Body of pancreas (tissue), 4 donors: ENCODE data around the gene ZNF268.

Source experiments
- POLR2A ChIP-seq, 3 donors: fragments of 450-650 bp; IDR thresholded peaks; one replicate each; pipeline ENCODE4 v1.6.1; 2016; ENCODE audit warnings: antibody characterized with exemption in 3 of 3, mild to moderate bottlenecking in 2 of 3
- TF ChIP-seq, protein P1 (sequence below), 7 experiments: fragments of 450-650 bp in 4 of 7; fragments of 200-600 bp in 3 of 7; sonication (generic) in 3 of 7; IDR thresholded peaks; one replicate each; pipeline ENCODE4 v1.5.1; 2016 to 2019; ENCODE audit warnings: antibody characterized with exemption in 7 of 7

DNA sequence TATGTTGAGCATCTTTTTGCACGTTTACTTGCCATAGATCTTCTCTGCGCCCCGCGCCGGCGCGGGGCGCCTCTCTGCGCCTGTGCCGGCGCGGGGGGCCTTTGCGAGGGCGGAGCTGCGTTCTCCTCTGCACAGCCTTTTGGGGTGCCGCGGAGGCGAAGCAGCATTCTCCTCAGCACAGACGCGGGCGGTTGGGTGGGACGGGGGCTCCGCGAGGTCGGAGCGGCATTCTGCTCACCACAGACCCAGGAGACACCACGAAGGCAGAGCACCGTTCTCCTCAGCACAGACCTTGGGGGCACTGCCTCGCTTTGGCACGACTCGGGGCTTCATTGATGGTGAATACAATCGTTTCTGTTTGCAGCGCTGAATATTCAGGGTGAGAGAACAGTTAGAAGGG, 82.9 kb downstream of the ZNF268 start:
- TF ChIP-seq, protein P1, sequence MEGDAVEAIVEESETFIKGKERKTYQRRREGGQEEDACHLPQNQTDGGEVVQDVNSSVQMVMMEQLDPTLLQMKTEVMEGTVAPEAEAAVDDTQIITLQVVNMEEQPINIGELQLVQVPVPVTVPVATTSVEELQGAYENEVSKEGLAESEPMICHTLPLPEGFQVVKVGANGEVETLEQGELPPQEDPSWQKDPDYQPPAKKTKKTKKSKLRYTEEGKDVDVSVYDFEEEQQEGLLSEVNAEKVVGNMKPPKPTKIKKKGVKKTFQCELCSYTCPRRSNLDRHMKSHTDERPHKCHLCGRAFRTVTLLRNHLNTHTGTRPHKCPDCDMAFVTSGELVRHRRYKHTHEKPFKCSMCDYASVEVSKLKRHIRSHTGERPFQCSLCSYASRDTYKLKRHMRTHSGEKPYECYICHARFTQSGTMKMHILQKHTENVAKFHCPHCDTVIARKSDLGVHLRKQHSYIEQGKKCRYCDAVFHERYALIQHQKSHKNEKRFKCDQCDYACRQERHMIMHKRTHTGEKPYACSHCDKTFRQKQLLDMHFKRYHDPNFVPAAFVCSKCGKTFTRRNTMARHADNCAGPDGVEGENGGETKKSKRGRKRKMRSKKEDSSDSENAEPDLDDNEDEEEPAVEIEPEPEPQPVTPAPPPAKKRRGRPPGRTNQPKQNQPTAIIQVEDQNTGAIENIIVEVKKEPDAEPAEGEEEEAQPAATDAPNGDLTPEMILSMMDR (IDR thresholded peaks at IDR 0.05), result no peak
- TF ChIP-seq POLR2A (IDR thresholded peaks at IDR 0.05), result no peak
